PC-9 (cell line): Measurements from ENCODE around the gene PARP12.

Experiments
- EZH2 ChIP-seq: fragments of 200-600 bp; sonication (generic); IDR thresholded peaks from 2 replicates; pipeline ENCODE4 v1.8.0; 2017; ENCODE audit warnings: antibody characterized with exemption, low read depth
- TF ChIP-seq, protein P1 (sequence below): fragments of 200-600 bp; sonication (generic); conservative IDR thresholded peaks from 2 replicates; pipeline ENCODE4 v1.6.1; 2017; ENCODE audit warnings: mixed run types, antibody characterized with exemption, mild to moderate bottlenecking, moderate library complexity

- TF ChIP-seq, protein P1, sequence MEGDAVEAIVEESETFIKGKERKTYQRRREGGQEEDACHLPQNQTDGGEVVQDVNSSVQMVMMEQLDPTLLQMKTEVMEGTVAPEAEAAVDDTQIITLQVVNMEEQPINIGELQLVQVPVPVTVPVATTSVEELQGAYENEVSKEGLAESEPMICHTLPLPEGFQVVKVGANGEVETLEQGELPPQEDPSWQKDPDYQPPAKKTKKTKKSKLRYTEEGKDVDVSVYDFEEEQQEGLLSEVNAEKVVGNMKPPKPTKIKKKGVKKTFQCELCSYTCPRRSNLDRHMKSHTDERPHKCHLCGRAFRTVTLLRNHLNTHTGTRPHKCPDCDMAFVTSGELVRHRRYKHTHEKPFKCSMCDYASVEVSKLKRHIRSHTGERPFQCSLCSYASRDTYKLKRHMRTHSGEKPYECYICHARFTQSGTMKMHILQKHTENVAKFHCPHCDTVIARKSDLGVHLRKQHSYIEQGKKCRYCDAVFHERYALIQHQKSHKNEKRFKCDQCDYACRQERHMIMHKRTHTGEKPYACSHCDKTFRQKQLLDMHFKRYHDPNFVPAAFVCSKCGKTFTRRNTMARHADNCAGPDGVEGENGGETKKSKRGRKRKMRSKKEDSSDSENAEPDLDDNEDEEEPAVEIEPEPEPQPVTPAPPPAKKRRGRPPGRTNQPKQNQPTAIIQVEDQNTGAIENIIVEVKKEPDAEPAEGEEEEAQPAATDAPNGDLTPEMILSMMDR: no peak
- no peak for TF ChIP-seq EZH2
These were observed 36.8 kb downstream of the PARP12 start for GRCh38 chr7:140025814-140026433.
